Lung microvascular endothelial cell (primary cell): ENCODE results near the gene TLDC2. TPM values are rescaled to one million over a fixed set of nuclear protein-coding genes. Genes with fewer than 3 reads are reported as not detected.

Experiments
- total RNA-seq: library from RNA; depleted of rRNA; stranded (reverse); fragments of >200 nt; gene quantifications from 2 replicates; pipeline ENCODE4 v1.2.1, GENCODE V29; 2014

Gene TLDC2
- total RNA-seq, 1 donor from 2014 or later = not detected

Other genes with a start within 250 kb of the TLDC2 start
- not detected in 2 replicates for gene SLA2, start 229.9 kb upstream of the TLDC2 start, total RNA-seq
- gene NDRG3, start 130.0 kb upstream of the TLDC2 start, total RNA-seq = 11.3 and 19.2 TPM in 2 replicates
- gene DSN1, start 102.4 kb upstream of the TLDC2 start, total RNA-seq = 10.3 and 12.2 TPM in 2 replicates
- 8.9 and 17.2 TPM in 2 replicates for gene SAMHD1, start 75.6 kb downstream of the TLDC2 start, total RNA-seq
- 2.6 and 3.9 TPM in 2 replicates for gene RBL1, start 219.9 kb downstream of the TLDC2 start, total RNA-seq